SK-N-SH treated with all-trans-retinoic acid at 6 μM for 48 hours (cell line): ENCODE measurements around the gene KRTAP5-6.

Source experiments
- ATAC-seq: fragments of 200-7000 bp; cut with Tn5 transposase; 3 replicates; pipeline ENCODE4 v1.9.1; 2020; ENCODE audit warnings: mild to moderate bottlenecking, moderate library complexity
- ARNTL ChIP-seq: fragments of 450-650 bp; formaldehyde crosslinking; IDR thresholded peaks from 2 replicates; pipeline ENCODE4 v1.5.0; 2020; ENCODE audit warnings: low read depth, mild to moderate bottlenecking, moderate library complexity, borderline replicate concordance
- CSDC2 ChIP-seq: fragments of 250-450 bp; sonication (Bioruptor Pico); IDR thresholded peaks from 2 replicates; pipeline ENCODE4 v1.5.0; 2020; ENCODE audit warnings: mild to moderate bottlenecking, moderate library complexity
- GLIS3 ChIP-seq: fragments of 250-450 bp; sonication (Bioruptor Pico); IDR thresholded peaks from 2 replicates; pipeline ENCODE4 v1.5.0; 2020; ENCODE audit warnings: mild to moderate bottlenecking, moderate library complexity
- ISL1 ChIP-seq: fragments of 250-450 bp; sonication (Bioruptor Pico); IDR thresholded peaks from 2 replicates; pipeline ENCODE4 v2.1.2; 2022; ENCODE audit warnings: mild to moderate bottlenecking, moderate library complexity
- OSR1 ChIP-seq: fragments of 250-450 bp; sonication (Bioruptor Pico); IDR thresholded peaks from 2 replicates; pipeline ENCODE4 v1.8.0; 2022; ENCODE audit warnings: moderate library complexity, mild to moderate bottlenecking, inconsistent platforms
- RARB ChIP-seq: fragments of 250-450 bp; sonication (Bioruptor Pico); IDR thresholded peaks from 2 replicates; pipeline ENCODE4 v1.8.0; 2021; ENCODE audit warnings: mild to moderate bottlenecking, moderate library complexity
- TCF4 ChIP-seq: fragments of 250-450 bp; sonication (Bioruptor Pico); IDR thresholded peaks from 2 replicates; pipeline ENCODE4 v1.8.0; 2021; ENCODE audit warnings: mild to moderate bottlenecking, moderate library complexity, borderline replicate concordance
- TOX ChIP-seq: fragments of 250-450 bp; sonication (Bioruptor Pico); IDR thresholded peaks from 2 replicates; pipeline ENCODE4 v1.8.0; 2021; ENCODE audit warnings: mild to moderate bottlenecking, moderate library complexity, borderline replicate concordance
- ZFP3 ChIP-seq: fragments of 250-450 bp; sonication (Bioruptor Pico); IDR thresholded peaks from 2 replicates; pipeline ENCODE4 v1.5.0; 2020; ENCODE audit warnings: mild to moderate bottlenecking, moderate library complexity
- ZFP30 ChIP-seq: fragments of 450-650 bp; formaldehyde crosslinking; IDR thresholded peaks from 2 replicates; pipeline ENCODE4 v1.5.0; 2022; ENCODE audit warnings: mild to moderate bottlenecking, moderate library complexity
- ZNF70 ChIP-seq: fragments of 450-650 bp; formaldehyde crosslinking; IDR thresholded peaks from 2 replicates; pipeline ENCODE4 v1.5.0; 2020; ENCODE audit warnings: mild to moderate bottlenecking, moderate library complexity
- ZNF8 ChIP-seq: fragments of 450-650 bp; formaldehyde crosslinking; IDR thresholded peaks from 2 replicates; pipeline ENCODE4 v1.5.0; 2020; ENCODE audit warnings: mild to moderate bottlenecking, moderate library complexity
- TF ChIP-seq, protein P1 (sequence below): fragments of 250-450 bp; sonication (Bioruptor Pico); IDR thresholded peaks from 2 replicates; pipeline ENCODE4 v1.8.0; 2021; ENCODE audit warnings: low read depth, mild to moderate bottlenecking, moderate library complexity, borderline replicate concordance
- TF ChIP-seq, protein P2 (sequence below): fragments of 250-450 bp; sonication (Bioruptor Pico); IDR thresholded peaks from 2 replicates; pipeline ENCODE4 v1.5.1; 2021; ENCODE audit warnings: mild to moderate bottlenecking, moderate library complexity
- TF ChIP-seq, protein P3 (sequence below): fragments of 250-450 bp; sonication (Bioruptor Pico); IDR thresholded peaks from 2 replicates; pipeline ENCODE4 v1.8.0; 2020; ENCODE audit warnings: mild to moderate bottlenecking, moderate library complexity, borderline replicate concordance
- TF ChIP-seq, protein P4 (sequence below): fragments of 250-450 bp; sonication (Bioruptor Pico); IDR thresholded peaks from 2 replicates; pipeline ENCODE4 v1.5.1; 2020; ENCODE audit warnings: low read depth, mild to moderate bottlenecking, moderate library complexity

Gene KRTAP5-6

DNA sequence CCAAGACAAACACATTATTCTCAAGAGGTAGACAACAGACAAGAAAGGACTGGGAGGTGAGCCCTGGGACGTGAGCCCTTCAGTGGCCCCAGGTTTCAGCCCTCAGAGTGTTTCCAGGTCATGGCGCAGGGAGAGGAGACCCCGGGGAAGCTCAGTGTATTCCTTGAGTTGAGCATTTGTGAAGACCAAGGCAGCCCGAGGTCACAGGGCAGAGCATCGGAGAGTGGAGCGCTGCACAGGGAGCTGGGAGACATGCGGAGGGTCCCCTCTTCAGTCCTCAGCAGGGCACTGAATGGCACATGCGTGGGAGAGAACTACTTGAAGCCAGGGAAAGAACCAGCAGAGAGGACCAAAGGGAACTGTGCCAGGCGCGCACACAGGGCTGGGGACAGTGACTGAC, 11.7 kb downstream of the KRTAP5-6 start:
- no peak for ATAC-seq
- TF ChIP-seq ISL1 (CRISPR knock-in tag), result no peak

DNA sequence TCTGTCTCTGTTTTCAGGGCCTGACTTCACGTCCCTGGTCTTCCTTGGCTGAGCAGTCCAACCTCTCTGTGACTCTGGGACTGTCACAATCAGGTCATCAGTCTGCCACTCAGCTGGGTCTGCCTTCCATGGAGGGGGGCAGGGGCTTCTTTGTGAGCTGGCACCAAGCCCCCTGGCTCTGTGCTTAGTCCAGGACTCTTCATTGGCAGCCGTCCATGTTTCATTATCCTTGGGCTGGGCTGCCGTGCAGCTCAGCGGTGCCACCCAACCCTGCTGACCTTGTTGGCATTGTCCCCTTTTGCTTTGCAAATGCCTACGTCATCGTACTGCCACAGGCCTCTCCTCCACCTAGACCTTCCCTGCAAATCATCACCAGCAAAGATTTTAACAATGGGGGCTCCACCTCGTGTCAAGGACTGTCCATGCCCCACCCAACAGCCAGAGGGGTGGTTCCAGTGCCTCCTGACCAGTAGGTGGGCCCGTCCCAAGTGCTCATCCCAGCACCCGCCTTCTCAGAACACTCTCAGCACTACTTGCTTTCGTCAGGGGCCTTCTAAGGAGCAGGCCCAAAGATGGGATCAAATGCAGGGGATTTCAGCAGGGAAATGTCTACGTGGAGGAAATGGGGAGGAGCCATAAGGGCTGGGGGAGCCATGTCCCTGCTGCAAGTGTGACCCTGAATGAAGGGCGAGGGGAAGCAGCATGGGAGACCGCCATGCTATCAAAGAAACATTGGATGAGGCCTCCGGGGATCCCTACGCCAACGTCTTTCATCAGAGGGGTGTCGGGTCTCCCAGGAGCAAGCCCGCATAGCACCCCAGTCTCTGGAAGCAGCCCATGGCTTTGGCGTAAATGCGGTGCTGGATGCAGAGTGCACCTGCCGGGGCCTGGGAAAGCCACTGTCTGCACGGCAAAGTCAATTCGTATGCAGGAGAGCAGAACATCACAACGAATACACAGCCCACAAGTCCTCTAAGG, 18.2 kb downstream of the KRTAP5-6 start:
- no peak for ATAC-seq
- TF ChIP-seq ISL1 (CRISPR knock-in tag), result no peak
- TF ChIP-seq ZFP30 (CRISPR knock-in tag), result no peak
- no peak for TF ChIP-seq ZNF70 (CRISPR knock-in tag)
- TF ChIP-seq, protein P1, sequence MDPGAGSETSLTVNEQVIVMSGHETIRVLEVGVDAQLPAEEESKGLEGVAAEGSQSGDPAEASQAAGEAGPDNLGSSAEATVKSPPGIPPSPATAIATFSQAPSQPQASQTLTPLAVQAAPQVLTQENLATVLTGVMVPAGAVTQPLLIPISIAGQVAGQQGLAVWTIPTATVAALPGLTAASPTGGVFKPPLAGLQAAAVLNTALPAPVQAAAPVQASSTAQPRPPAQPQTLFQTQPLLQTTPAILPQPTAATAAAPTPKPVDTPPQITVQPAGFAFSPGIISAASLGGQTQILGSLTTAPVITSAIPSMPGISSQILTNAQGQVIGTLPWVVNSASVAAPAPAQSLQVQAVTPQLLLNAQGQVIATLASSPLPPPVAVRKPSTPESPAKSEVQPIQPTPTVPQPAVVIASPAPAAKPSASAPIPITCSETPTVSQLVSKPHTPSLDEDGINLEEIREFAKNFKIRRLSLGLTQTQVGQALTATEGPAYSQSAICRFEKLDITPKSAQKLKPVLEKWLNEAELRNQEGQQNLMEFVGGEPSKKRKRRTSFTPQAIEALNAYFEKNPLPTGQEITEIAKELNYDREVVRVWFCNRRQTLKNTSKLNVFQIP, result no peak
- no peak for TF ChIP-seq TOX
- TF ChIP-seq ZFP3 (CRISPR knock-in tag), result no peak
- no peak for TF ChIP-seq ZNF8 (CRISPR knock-in tag)
- no peak for TF ChIP-seq GLIS3
- TF ChIP-seq, protein P2, sequence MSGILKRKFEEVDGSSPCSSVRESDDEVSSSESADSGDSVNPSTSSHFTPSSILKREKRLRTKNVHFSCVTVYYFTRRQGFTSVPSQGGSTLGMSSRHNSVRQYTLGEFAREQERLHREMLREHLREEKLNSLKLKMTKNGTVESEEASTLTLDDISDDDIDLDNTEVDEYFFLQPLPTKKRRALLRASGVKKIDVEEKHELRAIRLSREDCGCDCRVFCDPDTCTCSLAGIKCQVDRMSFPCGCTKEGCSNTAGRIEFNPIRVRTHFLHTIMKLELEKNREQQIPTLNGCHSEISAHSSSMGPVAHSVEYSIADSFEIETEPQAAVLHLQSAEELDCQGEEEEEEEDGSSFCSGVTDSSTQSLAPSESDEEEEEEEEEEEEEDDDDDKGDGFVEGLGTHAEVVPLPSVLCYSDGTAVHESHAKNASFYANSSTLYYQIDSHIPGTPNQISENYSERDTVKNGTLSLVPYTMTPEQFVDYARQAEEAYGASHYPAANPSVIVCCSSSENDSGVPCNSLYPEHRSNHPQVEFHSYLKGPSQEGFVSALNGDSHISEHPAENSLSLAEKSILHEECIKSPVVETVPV (CRISPR knock-in tag), result no peak
- TF ChIP-seq, protein P3, sequence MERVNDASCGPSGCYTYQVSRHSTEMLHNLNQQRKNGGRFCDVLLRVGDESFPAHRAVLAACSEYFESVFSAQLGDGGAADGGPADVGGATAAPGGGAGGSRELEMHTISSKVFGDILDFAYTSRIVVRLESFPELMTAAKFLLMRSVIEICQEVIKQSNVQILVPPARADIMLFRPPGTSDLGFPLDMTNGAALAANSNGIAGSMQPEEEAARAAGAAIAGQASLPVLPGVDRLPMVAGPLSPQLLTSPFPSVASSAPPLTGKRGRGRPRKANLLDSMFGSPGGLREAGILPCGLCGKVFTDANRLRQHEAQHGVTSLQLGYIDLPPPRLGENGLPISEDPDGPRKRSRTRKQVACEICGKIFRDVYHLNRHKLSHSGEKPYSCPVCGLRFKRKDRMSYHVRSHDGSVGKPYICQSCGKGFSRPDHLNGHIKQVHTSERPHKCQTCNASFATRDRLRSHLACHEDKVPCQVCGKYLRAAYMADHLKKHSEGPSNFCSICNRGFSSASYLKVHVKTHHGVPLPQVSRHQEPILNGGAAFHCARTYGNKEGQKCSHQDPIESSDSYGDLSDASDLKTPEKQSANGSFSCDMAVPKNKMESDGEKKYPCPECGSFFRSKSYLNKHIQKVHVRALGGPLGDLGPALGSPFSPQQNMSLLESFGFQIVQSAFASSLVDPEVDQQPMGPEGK (CRISPR knock-in tag), result no peak
- TF ChIP-seq RARB (CRISPR knock-in tag), result no peak
- TF ChIP-seq, protein P4, sequence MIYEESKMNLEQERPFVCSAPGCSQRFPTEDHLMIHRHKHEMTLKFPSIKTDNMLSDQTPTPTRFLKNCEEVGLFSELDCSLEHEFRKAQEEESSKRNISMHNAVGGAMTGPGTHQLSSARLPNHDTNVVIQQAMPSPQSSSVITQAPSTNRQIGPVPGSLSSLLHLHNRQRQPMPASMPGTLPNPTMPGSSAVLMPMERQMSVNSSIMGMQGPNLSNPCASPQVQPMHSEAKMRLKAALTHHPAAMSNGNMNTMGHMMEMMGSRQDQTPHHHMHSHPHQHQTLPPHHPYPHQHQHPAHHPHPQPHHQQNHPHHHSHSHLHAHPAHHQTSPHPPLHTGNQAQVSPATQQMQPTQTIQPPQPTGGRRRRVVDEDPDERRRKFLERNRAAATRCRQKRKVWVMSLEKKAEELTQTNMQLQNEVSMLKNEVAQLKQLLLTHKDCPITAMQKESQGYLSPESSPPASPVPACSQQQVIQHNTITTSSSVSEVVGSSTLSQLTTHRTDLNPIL (CRISPR knock-in tag), result no peak
- no peak for TF ChIP-seq TCF4 (CRISPR knock-in tag)
- TF ChIP-seq CSDC2 (CRISPR knock-in tag), result no peak
- TF ChIP-seq ARNTL (CRISPR knock-in tag), result no peak
- no peak for TF ChIP-seq OSR1 (CRISPR knock-in tag)

DNA sequence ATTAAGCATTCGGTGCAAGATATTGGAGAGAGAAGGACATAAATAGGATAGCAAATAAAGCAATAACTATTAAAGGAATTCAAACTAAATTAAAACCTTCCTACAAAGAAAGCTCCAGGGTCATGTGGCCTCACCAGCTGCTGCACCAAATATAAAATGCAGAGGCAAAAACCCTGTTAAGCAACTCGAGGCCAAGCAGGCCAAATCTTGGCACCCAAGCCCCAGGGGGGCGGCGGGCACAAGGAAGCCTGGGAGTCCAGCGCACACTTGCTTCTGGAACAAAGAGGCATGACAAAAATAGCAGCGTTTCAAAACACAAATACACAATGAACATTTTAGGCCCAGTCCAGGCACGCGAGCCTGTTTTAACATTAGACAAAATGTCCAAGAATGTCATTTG, 20.8 kb downstream of the KRTAP5-6 start:
- TF ChIP-seq, protein P4 (CRISPR knock-in tag), result no peak
- TF ChIP-seq, protein P2 (CRISPR knock-in tag), result no peak
- TF ChIP-seq ZFP3 (CRISPR knock-in tag) (no peak), ZFP30 (CRISPR knock-in tag) (no peak), OSR1 (CRISPR knock-in tag) (no peak), CSDC2 (CRISPR knock-in tag) (no peak), TOX (no peak)
- TF ChIP-seq, protein P3 (CRISPR knock-in tag), result no peak
- TF ChIP-seq, all 23 proteins: peak for 0
- no peak for ATAC-seq
